HG03439 (cell line): ENCODE data around the gene LRRC14B.
"Not testable (repeated sequence)": the region's sequence is repeated elsewhere in the genome, so short reads cannot be mapped to it uniquely, and the experiment has no call there.

ENCODE experiments used
- ATAC-seq: cut with Tn5 transposase; IDR thresholded peaks from one replicate; pipeline ENCODE4 v1.9.1; 2021; ENCODE audit warnings: mild to moderate bottlenecking, moderate library complexity; ENCODE audit not compliant: unreplicated experiment

LRRC14B gene

DNA sequence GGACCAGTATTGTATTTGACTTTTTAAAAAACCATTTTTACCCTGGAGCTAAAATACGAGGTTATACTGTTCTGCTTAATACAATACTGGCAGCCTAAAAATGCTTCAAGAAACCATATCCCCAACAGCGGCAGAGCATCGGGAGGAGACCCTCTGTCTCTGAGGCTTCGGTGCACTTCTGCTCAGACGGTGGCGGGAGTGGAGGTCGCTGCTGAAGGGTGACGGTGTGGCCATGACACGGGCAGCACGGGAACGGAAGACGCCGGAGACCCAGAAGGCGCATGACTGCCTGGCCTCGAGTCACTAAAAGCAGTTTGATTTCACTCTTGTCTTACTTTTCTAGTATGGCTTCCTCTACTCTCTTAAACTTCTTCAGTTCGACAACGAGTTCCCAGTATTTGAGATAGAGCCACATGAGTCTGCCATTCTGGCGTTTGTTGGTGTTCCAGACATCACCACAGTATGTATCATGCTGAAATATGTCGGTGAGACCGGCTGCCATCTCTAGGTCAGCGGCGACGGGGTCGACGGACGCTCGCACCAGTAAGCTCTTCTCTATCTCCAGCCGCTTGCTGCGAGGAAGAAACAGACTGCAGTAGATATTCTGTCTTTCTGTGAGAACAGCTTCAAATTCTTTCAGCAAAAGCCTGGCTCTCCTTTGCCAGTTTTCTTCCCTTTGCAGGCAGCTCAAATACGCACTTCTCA lies 13.8 kb downstream of the LRRC14B start:
- no peak for ATAC-seq

DNA sequence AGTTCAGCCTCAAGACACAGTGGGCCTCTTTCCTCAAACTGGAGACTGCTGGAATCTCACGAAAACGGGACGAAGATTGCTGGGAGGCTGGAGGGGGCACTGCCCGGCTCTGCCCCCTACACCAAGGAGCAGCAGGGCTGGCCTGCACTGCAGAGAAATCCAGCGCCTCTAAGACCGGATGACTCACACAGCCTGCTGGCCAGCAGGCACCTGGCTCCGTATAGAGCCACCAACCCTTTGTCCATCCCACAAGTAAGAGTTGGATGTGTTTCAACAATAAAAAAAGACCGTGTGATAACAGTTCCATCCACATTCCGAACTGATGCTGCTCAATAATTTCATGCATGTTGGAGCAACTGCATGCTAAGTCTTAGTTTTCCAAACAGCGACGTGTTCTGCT lies 15.1 kb downstream of the LRRC14B start:
- no peak for ATAC-seq

- no peak for ATAC-seq
Measured at GRCh38 chr5:206927-207536, 15.7 kb downstream of the LRRC14B start.

- no peak for ATAC-seq
Measured at GRCh38 chr5:207599-207998, 16.3 kb downstream of the LRRC14B start.

DNA sequence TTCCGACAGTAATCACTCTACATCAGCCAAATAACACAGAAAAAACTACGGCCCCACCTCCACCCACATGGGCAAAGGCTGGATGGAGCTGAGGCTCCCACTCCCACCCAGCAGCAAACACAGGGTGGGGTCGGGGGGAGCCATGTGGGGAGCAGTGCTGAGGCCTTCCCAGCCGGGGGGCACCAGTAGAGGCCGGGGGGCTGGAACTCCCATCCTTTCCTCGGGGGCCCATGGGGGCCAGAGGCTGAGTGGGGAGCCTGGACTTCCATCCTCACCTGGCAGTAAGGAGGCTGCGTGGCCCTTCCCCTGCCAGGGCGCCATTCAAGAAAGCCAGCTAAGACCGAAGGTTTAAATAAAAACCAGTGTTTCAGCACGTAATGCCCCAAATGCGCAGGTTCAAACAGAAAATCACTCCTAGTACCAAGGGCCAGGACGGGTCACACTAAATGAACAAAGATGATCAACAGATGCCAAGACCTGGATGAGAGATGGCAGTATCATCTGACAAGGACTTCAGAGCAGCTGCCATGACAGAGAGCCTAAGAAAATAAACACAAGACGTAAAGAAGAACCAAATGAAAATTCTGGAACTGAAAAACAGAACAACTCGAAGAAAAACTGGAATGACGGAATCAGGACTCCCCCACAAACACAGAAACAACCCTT lies 17.3 kb downstream of the LRRC14B start:
- no peak for ATAC-seq

- no peak for ATAC-seq
Measured at GRCh38 chr5:213803-214395, 22.6 kb downstream of the LRRC14B start.

- ATAC-seq, result not testable (repeated sequence)
Measured at GRCh38 chr5:215256-215655, 24.0 kb downstream of the LRRC14B start.

GRCh38 chr5:216076-216475 lies 24.8 kb downstream of the LRRC14B start:
- not testable (repeated sequence) for ATAC-seq

DNA sequence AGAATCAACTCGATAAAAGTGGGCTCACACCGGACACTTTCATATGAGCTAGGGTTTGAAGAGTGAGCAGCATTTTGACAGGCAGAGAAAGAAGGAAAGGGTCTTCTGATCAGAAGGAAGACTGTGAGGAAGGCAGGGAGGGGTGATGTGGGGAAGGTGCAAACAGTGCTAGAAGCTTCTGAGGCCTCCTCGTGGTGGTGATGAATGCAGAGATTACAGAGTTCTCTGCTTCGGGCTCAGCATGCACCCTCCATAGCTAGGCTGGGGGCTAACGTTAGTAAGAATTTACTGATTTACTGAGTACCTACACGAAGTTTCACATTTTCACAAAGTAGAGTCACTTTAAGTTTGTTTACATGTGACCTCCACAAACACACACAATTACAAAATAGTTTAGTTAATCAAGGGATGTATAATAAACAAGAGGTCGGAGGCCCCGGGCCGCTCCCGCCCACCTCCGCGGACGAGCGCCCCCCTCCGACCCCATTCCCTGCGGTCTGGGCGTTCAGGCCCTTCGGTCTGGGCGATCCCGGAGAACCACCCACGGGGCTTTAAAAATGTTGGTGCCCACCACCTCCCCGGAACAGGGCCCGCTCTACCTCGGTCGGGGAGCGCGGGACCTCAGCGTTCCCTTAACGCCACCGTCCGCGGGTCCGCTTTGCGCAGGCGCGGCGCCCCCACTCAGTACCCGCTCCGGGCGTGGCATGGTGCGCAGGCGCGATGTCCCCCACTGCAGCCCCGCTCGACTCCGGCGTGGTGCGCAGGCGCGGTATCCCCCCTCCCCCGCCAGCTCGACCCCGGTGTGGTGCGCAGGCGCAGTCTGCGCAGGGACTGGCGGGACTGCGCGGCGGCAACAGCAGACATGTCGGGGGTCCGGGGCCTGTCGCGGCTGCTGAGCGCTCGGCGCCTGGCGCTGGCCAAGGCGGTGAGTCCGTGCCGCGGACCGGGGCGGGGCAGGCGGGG lies 26.5 kb downstream of the LRRC14B start, which contains the start of the genes CCDC127 and SDHA:
Gene CCDC127, minus strand, starts transcription at position 660 of the 963 bp plus-strand sequence. CDS start 1,304 bp downstream, outside the sequence.
Gene SDHA, plus strand, starts transcription at position 827 of the 963 bp plus-strand sequence. Its CDS starts 36 bp downstream, at position 863.
- peak; percentile 73 for ATAC-seq

- peak; percentile 35 for ATAC-seq
Measured at GRCh38 chr5:218457-219291, 27.4 kb downstream of the LRRC14B start.

DNA sequence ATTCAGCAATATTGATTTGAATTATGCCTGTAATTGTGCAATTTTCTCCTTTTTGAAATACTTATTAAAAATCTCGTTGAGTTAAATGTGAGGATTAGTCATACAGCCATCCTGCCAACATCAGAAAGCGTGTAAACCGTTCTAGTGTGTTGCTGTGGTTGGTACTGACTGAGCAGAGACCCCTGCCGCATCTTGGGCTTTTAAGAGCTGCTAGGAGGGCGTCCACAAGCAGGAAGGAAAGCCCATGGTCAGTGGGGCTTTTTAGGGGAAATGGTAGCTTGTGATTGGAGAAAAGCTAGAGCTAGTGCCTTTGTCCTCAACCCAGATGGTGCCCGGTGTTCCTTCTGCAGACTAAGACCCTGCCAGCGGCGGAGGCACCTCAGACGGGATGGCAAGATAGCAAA lies 28.2 kb downstream of the LRRC14B start:
- no peak for ATAC-seq

- no peak for ATAC-seq
Measured at GRCh38 chr5:219991-220390, 28.7 kb downstream of the LRRC14B start.

DNA sequence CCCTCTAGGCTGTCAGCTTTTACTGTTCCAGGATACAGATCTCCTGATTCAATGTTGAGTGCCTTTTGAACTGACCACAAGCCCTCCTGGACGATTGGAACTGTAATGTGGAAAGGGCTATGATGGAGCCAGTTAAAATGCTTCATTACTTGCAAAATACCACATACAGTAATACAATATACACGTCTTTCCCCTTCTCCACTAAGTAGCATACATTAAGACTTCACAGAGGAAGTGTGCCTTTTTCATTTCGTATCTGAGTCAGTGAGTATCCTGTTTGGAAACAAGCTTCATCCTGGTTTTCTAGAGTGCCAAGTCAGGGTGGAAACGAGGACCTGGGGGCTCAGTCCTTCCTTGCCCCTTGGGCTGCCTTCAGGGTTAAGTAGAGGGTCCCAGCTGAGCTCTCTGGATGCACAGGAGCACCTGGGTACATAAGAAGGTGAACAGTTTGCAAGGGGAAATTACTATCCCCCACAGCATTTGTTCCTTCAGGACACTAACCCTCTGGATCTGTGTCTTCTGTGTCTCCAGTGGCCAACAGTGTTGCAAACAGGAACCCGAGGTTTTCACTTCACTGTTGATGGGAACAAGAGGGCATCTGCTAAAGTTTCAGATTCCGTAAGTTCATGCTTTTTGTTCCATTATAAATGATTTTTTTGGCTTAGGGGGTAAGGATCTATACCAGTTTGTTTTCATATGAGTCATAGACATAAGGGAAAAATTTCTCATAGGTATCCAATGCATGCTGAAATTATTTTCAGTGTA lies 31.8 kb downstream of the LRRC14B start:
- ATAC-seq, result not testable (repeated sequence)

- no peak for ATAC-seq
Measured at GRCh38 chr5:223791-224190, 32.5 kb downstream of the LRRC14B start.

DNA sequence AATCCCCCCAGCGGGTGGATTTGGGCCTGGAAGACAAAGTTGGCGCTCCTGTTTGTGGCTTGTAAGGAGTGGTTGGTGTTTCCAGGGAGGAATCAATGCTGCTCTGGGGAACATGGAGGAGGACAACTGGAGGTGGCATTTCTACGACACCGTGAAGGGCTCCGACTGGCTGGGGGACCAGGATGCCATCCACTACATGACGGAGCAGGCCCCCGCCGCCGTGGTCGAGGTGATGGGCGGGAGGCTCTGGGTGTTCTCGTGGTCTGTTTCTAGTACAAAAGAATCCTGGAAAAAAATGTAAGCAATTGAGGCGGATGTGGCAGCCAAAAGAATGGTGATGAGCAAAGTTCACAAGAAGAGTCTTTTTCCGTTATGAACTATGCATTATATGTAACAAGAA lies 34.0 kb downstream of the LRRC14B start:
- no peak for ATAC-seq

GRCh38 chr5:227375-227774 lies 36.1 kb downstream of the LRRC14B start:
- ATAC-seq, result not testable (repeated sequence)

GRCh38 chr5:228886-229285 lies 37.6 kb downstream of the LRRC14B start:
- ATAC-seq, result no peak

DNA sequence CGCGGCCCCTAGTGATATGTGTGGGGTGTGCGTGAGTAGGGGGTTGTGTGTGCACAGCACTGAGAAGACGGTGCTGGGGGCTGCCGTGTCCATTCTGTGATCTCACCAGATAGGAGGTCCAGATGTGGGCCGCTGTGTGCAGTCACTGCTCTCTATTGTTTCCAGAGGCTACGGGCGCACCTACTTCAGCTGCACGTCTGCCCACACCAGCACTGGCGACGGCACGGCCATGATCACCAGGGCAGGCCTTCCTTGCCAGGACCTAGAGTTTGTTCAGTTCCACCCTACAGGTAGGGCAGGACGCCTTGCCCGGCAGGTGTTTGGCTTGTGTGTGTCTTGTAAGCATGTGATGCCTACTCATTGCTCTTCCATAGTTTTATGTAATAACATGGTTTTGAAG lies 39.4 kb downstream of the LRRC14B start:
- ATAC-seq, result no peak

DNA sequence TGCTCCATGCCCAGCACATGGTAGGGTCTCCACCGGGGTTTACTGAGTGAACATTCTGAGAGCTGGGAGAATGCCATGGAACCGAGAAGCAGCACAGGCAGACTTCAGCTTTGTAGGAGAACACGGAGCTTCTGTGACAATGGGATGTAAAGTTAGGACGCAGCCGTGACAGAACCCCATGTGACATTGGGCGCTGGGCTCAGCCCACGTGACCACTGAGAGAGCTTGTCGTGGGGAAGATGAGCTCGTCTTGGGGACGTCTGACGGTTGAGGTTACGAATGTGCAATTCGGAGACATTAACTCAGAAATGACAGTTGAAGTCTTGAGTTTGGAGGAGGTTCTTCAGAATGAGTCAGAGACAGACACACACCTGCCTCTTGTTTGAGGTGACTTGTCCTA lies 40.4 kb downstream of the LRRC14B start:
- no peak for ATAC-seq
